ENCODE measurements around the gene ANGPTL2. TPM values are rescaled to one million over a fixed set of nuclear protein-coding genes. Genes with fewer than 3 reads are reported as not detected.

ANGPTL2 gene
- total RNA-seq, 2 donors from 2014 or later, result 18.6 to 49.1 TPM

GRCh38 chr9:127078336-127078735, 44.1 kb downstream of the ANGPTL2 start:
- Histone ChIP-seq H3K27ac (no peak overlapping the region), H3K4me1 (ENCODE audit: control insufficient read depth in 1 of 2, low read depth in 2 of 2) (peaks cover 15 to 31% of the 10 kb centered on the region in 2 donors), H3K36me3 (no peaks in the 10 kb centered on the region), H3K4me3 (no peak overlapping the region), H3K27me3 (replicated peaks; ENCODE audit: insufficient read depth) (no peaks in the 10 kb centered on the region), H3K9me3 (no peaks in the 10 kb centered on the region)
- TF ChIP-seq, protein P1, sequence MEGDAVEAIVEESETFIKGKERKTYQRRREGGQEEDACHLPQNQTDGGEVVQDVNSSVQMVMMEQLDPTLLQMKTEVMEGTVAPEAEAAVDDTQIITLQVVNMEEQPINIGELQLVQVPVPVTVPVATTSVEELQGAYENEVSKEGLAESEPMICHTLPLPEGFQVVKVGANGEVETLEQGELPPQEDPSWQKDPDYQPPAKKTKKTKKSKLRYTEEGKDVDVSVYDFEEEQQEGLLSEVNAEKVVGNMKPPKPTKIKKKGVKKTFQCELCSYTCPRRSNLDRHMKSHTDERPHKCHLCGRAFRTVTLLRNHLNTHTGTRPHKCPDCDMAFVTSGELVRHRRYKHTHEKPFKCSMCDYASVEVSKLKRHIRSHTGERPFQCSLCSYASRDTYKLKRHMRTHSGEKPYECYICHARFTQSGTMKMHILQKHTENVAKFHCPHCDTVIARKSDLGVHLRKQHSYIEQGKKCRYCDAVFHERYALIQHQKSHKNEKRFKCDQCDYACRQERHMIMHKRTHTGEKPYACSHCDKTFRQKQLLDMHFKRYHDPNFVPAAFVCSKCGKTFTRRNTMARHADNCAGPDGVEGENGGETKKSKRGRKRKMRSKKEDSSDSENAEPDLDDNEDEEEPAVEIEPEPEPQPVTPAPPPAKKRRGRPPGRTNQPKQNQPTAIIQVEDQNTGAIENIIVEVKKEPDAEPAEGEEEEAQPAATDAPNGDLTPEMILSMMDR (IDR thresholded peaks at IDR 0.05), result no peak
- no peak for ATAC-seq (ENCODE audit: insufficient number of reproducible peaks, low FRiP score, low read depth)
- no peak for DNase-seq (ENCODE audit: low spot score)

DNA sequence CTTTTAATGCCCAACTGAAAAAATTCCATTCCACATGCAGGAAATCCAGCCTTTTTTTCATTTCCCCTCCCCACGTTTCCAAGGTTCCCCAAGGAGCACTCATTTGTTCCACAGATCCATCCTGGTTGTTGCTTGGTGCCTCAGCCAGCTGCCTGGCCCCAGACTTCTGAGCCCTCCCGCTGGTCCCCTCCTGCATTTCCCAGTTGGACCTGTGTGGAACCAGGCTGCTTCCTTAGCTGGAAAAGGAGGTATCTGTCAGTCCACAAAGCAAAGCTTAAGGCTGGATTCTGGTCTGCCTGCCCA, 44.8 kb downstream of the ANGPTL2 start:
- H3K4me1 ChIP-seq (ENCODE audit: control insufficient read depth in 1 of 2, low read depth in 2 of 2), result peaks cover 15 to 31% of the 10 kb centered on the region in 2 donors
- TF ChIP-seq, protein P1 (IDR thresholded peaks at IDR 0.05), result no peak
- no peak overlapping the region for H3K27ac ChIP-seq
- no peaks in the 10 kb centered on the region for H3K36me3 ChIP-seq
- H3K4me3 ChIP-seq, result no peak overlapping the region
- no peaks in the 10 kb centered on the region for H3K9me3 ChIP-seq
- no peak for DNase-seq (ENCODE audit: low spot score)
- H3K27me3 ChIP-seq (replicated peaks; ENCODE audit: insufficient read depth), result no peaks in the 10 kb centered on the region
- no peak for ATAC-seq (ENCODE audit: insufficient number of reproducible peaks, low FRiP score, low read depth)

GRCh38 chr9:127076860-127077643, 45.4 kb downstream of the ANGPTL2 start:
- no peak overlapping the region for H3K4me3 ChIP-seq
- H3K27ac ChIP-seq, result no peak overlapping the region
- no peaks in the 10 kb centered on the region for H3K27me3 ChIP-seq (replicated peaks; ENCODE audit: insufficient read depth)
- peaks cover 15 to 31% of the 10 kb centered on the region in 2 donors for H3K4me1 ChIP-seq (ENCODE audit: control insufficient read depth in 1 of 2, low read depth in 2 of 2)
- H3K9me3 ChIP-seq, result no peaks in the 10 kb centered on the region
- H3K36me3 ChIP-seq, result no peaks in the 10 kb centered on the region
- TF ChIP-seq, protein P1 (IDR thresholded peaks at IDR 0.05), result no peak
- ATAC-seq (ENCODE audit: insufficient number of reproducible peaks, low FRiP score, low read depth) (no peak), DNase-seq (ENCODE audit: low spot score) (no peak)

DNA sequence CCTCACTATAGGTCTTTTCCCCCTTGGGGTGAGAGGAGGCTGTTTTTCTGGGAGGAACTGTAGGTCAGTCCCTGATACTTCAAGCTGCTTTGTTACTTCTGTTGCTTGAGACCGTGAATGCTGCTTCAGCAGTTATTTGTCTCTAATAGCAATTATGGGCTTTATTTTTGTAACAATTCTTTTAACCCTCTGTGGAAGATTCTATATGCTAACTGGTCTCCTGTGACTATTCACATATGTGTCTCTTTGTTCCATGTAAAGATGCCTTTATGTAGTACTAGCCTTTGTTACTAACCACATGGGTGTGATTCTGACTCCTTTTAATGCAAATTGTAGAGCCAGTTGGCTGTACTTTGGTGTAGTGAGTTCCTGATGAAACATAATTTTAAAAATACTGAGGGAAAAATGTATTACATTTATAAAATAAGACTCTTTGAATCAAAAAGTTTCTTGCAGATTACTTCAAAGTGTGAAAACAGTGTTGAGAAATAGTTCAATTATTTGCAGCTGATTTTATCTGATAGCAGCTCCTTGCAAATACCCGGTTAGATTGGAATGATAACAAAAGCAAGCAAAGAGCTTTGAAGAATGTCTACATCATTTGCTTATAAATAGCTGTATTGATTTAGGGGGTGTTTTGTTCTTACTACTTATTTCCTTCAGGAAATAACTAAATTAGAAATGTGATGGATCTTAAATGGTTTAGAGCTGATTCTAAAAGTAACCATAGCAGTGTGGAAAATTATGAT, 46.6 kb downstream of the ANGPTL2 start:
- Histone ChIP-seq H3K27ac (no peak overlapping the region), H3K27me3 (replicated peaks; ENCODE audit: insufficient read depth) (no peaks in the 10 kb centered on the region)

More for the DNA sequence above, 46.6 kb downstream of the ANGPTL2 start:
- no peaks in the 10 kb centered on the region for H3K36me3 ChIP-seq
- ATAC-seq (ENCODE audit: insufficient number of reproducible peaks, low FRiP score, low read depth) (no peak), DNase-seq (ENCODE audit: low spot score) (no peak)
- H3K9me3 ChIP-seq, result no peaks in the 10 kb centered on the region
- no peak overlapping the region for H3K4me3 ChIP-seq
- H3K4me1 ChIP-seq (ENCODE audit: control insufficient read depth in 1 of 2, low read depth in 2 of 2), result peaks cover 15 to 31% of the 10 kb centered on the region in 2 donors
- TF ChIP-seq, protein P1 (IDR thresholded peaks at IDR 0.05), result no peak

Measured in thoracic aorta (tissue), 2 donors.